8988T (cell line): ENCODE measurements around the gene PLAAT3.
"Not testable (repeated sequence)": the region's sequence is repeated elsewhere in the genome, so short reads cannot be mapped to it uniquely, and the experiment has no call there.

ENCODE experiments used
- DNase-seq: peaks from one replicate; pipeline ENCODE4 v3.0.0; 2011

PLAAT3 gene

DNA sequence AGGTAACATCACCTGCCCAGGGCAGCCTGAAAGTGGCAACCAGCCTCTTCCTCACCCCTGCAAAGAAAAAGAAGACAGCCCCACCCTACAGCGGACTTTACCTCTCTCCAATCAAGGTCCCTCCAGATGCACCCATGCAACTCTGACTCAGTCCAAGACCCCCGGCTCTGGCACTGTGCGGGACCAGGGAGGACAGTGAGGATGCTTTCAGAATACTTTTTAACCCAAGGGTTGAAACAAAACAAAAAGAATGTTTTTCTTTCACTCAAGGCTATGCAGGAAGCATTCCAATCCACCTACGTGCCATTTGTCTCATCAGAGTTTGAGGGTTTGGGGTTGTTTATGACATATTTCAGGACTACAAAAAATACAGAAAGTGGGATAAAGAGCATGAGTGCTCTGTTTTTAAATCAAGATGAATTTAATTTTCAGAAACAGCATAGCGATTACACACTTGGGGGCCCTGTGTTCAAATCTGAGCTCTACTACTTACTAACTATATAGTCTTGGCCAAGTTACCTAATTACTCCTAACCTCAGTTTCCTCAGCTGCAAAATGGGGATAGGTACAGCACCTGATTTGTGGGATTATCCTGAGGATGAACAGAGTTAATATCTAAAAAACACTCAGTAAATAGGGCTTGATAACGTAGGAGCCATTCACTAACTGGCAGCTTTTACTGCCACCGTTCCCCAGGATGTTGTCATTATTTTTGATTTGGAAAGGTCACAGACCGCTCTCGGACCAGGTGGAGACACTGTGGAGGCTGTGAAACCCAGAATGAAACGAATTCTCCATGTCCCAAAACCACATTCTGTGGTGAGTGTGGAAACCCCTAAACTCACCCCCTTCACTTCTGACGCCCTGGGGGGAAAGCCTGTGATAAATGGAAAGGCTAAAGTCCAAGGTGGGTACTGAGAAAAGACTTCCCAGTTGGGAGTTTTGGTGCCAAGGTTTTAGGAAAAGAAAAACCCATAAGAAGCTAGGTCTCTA, 5.6 kb downstream of the PLAAT3 start:
- no peak for DNase-seq

DNA sequence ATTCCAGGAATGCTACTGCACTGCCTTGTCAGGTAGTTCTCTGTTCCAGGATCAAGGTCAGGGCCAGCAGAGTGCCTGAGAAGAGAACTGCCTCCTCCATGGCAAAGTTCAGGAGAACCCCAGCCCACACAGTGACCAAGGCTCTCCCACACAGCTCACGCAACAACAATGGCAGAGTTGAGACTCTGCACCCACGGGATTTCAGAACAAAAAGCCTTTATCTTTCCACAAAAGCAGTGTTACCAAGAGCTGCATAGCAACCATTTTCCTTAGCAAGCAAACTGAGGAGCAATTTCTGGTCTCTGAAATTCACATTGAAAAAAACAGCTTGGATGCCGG, 11.1 kb downstream of the PLAAT3 start:
- no peak for DNase-seq

DNA sequence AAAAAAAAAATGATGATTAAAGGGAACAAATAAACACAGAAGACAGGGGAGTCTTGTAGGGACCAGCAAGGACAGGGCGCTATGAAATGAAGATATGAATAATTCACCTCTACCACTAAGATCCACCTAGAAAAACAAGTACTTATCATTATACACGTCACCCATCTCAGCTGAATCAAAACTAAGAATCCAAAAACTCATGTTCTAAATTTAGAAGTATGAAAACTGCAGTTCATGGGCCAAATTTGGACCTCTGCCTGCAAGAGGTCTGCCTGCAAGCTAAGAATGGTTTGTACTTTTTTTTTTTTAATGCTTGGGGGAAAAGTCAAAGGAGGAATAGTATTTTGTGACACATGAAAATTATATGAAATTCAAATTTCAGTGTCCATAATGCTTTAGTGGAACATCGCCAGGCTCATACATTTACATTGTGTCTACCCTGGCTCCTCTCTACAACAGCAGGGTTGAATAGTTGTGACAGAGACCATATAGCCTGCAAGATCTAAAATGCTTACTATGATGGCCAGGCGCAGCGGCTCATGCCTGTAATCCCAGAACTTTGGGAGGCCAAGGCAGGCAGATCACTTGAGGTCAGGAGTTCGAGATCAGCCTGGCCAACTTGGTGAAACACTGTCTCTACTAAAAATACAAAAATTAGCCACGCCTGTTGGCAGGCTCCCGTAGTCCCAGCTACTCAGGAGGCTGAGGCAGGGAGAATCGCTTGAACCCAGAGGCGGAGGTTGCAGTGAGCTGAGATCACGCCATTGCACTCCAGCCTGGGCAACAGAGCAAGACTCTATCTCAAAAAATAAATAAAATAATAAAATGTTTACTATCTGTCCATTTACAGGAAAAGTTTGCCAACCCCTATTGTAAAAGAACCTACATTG, 11.7 kb downstream of the PLAAT3 start:
- not testable (repeated sequence) for DNase-seq

DNA sequence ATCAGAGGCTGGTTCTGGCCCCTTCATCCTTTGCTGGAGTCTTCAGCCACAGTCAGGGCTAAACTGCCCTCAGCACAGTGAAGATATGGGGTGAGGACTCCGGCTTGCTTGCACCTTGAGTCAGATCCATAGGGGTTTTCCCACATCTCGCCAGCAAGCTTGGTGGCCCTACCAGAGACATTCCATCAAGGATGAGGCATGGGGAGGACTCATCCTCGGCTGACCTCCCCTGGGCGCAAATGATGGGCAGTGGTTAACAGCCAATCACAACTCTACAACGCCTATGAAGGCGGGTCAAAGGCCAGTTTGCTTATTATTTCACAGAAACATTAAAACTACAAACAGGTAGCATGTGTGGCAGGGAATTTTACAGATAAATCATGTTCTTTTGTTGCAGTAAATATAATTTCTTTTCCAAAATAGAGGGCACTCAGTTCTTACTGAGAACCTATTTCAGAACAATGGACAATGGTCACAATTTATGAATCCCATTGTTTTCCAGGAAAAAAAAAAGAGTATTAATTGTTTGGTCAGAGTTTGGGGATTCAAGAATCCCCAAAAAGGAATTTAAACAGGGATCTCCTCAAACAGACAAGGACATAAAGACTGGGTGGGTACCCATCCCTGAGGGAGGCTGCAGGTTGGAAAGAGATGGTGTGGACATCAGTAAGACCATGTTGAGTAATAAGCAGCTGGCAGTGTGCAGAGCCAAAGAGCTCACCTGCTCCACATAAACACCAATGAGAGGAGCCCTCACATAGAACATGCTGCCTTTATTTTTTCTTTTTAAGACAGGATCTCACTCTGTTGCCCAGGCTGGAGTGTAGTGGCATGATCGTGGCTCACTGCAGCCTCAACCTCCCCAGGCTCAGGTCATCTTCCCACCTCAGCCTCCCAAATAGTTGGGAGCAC, 14.8 kb downstream of the PLAAT3 start:
- peak; percentile 90 for DNase-seq

DNA sequence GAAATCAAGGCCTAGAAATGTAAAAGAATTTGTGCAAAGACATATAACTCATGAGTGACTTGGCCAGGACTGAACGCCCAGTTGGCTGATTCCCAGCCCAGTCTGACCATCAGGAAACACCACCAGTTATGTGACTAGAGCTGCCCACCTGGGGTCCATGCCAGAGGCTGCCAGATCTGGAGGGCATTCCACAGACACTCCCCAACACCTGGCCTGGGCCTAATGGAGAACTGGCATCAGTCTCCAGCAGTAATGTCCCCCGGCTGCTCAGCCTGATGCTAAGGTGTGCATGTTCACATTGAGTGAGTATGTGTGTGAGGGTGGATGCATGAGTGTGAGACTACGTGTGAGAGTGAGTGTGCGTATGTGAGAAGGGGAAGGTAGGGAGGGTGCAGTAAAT, 15.7 kb downstream of the PLAAT3 start:
- DNase-seq, result no peak

DNA sequence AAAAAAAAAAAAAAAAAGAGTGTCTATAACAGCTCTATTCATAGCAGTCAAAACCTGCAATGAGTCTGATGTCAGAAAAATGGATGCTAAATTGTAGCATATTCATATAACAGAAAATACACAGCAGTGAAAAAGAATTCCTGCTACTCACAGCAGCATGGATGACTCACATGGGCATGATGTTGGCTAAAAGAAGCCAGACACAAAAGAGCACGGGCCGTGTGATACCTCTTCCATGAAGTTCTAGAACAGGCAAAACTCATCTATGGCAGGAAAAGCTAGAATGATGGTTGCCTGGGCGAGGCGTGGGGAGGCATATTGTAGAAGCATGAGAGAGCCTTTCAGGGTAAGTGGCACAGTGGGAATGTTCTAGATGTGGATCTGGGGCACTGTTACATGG, 18.9 kb downstream of the PLAAT3 start:
- no peak for DNase-seq

DNA sequence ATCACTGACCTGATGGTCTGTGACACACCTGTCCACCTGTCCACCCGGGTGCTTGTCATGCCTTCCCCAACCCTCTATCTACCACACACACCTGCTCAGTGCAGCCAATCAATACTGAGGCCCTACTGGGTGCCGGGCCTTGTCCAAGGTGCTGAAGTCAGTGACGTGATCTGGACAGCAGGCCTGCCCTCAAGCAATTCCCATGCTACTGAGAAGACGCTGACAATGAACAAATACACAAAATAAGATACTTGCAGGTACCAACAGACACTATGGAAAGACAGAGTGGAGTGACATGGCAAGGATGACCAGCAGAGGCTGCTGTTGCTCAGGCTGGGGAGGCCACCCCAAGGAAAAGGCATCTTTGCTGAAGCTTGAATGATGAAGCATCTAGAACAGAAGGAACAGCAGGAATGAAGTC, 21.2 kb downstream of the PLAAT3 start:
- no peak for DNase-seq

DNA sequence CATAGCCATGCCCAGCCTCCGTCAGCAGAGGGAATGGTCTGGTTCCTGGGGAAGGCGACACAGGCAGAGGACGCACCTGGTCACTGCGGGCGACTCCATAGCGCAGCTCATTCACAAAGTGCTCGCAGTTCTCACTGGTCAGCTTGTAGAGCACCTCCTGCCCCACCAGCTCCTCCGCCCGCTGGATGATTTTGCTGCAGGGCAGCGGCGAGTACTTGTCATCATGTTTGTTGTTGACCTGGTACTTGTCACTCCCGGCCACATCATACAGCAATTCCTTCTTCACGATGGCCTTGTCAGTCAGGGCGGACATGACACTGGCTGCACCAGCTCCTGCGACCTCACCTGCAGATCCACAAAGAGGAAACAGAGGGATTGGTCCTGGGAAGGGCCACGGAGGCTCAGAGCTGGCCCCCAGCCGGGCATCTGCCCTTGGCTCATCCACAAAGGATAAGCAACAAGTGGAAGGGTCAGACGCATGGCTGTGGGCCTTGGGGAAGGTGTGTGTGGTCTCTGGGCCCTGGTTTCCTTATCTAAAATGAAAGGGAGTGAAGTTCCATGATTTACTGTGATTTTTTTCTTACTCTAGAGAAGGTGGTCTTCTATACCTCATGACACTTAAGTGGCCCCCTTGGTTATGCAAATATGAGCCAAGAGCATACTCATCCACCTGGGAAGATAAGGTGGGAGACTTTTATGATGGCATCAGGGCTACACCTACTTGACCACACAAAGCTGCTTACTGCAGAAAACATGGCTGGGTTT, 24.0 kb downstream of the PLAAT3 start:
- no peak for DNase-seq

DNA sequence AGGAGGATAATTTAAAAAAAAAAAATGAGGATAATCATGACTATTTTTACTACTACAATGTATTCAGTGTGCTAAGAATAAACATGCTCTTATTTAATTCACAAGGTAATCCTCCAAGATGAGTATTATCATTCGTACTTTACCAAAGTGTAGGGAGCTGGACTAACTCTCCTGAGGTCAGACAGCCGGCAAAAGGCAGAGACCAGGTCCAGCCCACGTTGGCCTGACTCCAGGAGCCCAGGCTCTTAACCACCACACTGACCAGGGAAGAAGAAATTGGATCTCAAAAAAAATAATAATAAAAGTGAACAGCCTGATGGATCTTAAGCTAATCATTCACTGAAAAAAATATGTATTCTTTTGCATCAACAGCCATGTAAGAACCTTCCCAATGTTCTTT, 25.2 kb downstream of the PLAAT3 start:
- no peak for DNase-seq

DNA sequence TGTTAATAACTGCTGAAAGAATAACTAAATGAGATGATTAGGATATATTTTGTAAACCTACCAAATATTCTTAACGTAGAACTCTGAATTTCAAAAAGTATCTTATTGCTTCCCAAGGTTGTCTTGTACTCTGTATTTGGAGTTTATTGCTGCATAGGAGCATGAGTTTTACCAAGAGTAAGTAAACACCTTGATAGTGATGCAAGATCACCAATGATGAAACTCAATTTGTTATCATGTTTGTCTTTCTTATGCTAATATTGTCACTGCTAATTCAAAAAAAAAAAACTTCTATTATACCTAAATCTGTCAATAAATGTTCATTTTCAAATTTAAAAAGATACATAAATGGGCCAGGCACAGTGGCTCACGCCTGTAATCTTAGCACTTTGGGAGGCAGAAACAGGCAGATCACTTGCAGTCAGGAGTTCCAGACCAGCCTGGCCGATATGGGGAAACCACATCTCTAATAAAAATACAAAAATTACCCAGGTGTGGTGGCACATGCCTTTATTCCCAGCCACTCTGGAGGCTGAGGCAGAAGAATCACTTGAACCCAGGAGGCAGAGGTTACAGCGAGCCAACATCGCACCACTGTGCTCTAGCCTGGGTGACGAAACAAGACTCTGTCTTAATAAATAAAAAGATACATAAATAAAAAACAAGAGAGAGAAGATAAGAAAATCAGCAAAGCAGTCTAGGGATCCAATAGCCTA, 27.6 kb downstream of the PLAAT3 start:
- DNase-seq, result no peak

DNA sequence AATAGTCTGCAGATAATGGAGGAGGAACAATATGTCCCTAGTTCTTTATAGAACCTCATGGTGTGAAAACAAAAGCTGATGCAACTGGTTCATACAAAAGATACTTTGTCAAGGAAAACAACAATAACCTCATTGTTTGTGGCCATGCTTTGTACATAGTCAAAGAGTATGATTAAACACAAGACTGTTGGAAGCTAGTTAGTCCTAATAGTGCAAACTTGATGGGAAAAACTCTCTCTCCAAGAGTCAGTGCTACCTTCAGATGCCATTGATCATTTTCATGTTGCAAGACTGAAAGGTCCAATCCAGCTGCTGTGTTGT, 30.9 kb downstream of the PLAAT3 start:
- no peak for DNase-seq

DNA sequence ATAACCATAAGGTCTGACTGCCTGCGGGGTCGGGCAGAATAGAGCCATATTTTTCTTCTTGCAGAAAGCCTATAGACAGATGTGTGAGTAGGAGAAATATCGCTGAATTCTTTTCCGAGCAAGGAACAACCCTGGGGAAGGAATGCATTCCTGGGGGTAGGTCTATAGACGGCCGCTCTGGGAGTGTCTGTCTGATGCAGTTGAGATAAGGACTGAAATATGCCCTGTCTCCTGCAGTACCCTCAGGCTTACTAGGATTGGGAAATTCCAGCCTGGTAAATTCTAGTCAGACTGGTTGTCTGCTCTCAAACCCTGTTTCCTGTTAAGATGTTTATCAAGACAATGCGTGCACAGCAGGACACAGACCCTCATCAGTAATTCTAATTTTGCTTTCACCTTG, 33.0 kb downstream of the PLAAT3 start:
- DNase-seq, result not testable (repeated sequence)

DNA sequence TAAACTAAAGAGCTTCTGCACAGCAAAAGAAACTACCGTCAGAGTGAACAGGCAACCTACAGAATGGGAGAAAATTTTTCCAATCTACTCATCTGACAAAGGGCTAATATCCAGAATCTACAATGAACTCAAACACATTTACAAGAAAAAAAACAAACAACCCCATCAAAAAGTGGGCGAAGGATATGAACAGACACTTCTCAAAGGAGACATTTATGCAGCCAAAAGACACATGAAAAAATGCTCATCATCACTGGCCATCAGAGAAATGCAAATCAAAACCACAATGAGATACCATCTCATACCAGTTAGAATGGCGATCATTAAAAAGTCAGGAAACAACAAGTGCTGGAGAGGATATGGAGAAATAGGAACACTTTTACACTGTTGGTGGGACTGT, 35.4 kb downstream of the PLAAT3 start:
- DNase-seq, result not testable (repeated sequence)

DNA sequence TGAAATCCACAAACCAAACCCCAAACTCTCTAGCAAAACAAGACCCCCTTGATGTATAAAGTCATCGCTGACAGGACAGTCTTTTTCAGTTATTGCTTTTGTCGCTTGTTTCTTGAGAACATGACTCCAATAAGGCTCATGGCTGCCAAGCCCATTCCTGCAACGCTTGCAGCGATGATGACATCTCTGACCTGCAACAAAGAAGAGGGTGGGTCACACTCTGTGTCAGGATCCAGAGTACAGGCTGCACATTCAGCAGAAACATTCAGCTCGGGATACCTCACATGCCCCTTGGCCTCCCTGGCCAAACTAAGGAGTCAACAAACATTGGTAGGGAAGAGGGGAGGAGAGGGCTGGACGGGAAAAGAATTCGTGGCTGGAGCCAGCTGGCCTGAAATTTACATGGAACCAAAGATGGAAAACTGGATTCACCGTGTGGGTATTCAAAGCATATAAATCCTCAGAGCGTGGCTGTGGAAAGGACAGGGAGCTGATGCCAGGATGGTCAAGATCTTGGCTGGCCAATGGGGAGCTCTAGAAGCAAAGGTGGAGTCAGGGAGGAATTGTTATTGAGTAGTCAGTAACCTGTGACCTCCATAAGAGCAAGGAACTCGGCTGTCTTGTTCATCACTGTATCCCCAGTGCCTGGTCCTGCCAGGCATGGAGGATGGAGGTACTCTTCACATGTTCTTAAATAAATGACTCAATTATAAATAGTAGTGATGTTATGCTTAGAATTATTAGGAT, 39.2 kb downstream of the PLAAT3 start:
- DNase-seq, result no peak

DNA sequence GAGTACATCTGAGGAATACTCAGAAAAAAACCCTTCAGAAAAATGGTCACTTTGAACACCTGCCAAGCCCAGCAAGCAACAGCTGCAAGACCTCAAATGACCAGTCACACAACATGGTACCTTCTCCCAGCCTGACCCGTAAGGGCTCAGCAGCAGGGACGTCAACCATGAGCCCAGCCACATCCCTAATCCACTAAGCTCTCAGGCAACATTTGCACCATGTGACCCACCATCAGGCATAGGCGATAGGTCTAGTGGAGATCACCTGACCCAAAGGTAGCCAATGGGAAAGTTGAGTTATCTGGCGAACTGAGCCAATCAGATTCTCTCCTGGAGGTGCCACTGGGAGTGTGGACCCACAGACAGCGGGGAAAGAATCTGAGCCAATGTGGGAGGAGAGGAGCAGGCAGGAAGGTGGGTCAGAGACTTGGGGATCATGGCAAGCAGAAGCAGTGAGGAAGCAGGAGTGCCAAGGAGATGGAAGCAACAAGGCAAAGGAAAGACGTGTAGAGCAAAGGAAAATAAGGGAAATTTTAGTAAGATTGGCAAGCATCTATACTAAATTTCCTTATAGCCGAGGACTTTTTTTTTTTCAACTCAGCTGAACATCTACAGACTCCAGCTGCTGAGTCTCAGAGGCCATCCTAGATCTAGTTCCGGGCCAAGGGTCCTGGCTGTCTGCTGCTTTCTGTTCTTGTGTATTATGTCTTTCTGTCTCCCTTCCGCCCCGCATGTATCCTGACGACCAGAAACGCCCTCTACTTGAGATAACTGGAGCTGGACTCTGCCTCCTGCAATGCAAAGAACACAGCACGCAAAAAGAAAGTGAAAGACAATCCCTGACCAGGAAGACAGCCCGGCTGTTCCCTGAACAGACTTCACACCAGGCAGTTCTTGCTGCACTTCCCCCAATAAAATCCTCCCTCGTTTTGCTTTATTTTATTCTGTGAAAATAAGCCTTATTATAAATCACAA, 40.1 kb downstream of the PLAAT3 start:
- DNase-seq, result no peak

DNA sequence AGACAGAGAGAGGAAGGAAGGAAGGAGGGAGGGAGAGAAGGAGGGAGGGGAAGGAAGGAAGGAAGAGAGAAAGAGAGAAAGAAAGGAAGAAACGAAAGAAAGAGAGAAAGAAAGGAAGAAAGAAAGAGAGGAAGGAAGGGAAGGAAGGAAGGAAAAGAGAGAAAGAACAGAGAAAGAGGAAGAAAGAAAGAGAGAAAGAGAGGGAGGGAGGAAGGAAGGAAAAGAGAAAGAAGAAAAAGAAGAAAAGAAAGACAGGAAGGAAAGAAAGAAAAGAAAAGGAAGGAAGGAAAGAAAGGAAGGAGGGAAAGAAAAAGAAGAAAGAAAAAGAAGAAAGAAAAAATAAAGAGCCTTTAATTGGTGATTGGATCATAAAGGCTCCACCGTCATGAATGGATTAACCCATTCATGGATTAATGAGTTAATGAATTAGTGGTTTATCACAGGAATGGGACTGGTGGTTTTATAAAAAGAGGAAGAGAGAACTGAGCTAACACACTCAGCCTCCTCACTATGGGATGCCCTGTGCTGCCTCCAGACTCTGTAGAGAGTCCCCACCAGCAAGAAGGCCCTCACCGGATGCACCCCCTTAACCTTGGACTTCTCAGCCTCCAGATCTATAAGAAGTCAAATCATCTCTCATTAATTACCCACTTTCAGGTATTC, 42.1 kb downstream of the PLAAT3 start:
- DNase-seq, result no peak

DNA sequence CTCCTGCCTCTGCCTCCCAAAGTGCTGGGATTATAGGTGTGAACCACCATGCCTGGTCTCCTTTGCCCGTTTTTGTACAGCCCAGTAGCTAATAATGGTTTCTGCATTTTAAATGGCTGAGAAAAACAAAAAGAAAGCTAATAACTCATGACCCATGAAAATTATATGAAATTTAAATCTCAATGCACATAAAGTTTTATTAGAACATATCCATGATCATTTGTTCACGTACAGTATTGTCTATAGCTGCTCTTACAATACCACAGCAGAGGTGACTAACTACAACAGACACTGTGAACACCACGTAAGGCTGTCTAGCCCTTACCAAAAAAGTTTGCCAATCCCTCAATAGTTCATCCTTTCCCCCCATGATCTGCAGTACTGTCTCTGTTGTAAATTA, 44.7 kb downstream of the PLAAT3 start:
- DNase-seq, result no peak

DNA sequence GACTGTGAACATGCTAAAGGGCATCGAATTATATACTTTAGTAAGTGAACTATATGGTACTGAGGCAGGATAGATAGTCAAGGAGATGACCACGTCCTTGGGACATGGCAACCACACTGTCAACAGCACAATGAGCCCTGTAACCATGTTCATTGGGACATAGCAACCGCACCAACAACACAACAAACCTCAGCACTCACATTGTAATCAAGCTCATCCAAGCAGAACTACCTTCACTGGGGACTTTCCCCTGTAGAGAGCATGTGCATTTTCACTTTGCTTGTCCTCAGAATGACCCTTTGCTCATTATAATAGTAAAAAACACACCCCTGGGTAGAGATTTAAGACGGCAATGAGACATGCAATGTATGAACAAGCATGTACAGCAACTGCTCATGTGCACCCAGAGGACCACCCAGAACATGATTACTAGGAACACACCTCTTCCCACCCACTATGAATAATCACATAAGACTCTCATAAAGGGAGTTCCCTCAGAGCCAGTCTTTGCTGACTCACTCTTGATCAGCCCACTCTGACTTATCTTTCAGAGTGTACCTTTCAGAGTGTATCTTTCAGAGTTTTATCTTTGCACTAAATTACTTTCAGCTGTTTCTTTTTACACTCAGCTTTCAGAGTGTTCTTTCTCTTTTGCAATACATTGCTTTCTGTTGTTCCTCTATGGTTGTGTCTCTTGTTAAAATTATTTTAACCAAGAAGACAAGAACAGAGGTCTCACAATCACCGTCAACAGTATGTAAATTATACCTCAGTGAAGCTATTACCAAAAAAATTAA, 47.0 kb downstream of the PLAAT3 start:
- no peak for DNase-seq
